ENCODE results near the gene ATP9B.

DNA sequence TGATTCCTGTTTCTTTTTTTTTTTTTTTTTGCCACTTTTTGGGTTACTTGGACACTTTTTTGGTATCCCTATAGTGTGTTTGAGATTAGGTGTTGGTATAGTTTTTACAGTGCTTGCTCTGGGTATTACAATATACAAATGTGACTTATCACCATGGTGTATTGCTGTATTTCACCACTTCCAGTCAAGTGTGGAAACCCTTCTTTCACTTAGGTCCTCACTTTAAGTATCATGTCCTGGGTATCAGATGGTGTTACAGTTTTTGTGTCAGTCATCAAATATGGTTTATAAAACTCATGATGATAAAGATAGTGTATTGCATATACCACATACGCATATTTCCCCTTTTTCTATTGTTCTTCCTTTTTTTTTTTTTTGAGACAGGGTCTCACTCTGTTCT lies 1.8 kb downstream of the ATP9B start:
- TF ChIP-seq, protein P1, sequence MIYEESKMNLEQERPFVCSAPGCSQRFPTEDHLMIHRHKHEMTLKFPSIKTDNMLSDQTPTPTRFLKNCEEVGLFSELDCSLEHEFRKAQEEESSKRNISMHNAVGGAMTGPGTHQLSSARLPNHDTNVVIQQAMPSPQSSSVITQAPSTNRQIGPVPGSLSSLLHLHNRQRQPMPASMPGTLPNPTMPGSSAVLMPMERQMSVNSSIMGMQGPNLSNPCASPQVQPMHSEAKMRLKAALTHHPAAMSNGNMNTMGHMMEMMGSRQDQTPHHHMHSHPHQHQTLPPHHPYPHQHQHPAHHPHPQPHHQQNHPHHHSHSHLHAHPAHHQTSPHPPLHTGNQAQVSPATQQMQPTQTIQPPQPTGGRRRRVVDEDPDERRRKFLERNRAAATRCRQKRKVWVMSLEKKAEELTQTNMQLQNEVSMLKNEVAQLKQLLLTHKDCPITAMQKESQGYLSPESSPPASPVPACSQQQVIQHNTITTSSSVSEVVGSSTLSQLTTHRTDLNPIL (CRISPR knock-in tag; IDR thresholded peaks at IDR 0.05; ENCODE audit: low read depth), result no peak
- TF ChIP-seq, protein P2, sequence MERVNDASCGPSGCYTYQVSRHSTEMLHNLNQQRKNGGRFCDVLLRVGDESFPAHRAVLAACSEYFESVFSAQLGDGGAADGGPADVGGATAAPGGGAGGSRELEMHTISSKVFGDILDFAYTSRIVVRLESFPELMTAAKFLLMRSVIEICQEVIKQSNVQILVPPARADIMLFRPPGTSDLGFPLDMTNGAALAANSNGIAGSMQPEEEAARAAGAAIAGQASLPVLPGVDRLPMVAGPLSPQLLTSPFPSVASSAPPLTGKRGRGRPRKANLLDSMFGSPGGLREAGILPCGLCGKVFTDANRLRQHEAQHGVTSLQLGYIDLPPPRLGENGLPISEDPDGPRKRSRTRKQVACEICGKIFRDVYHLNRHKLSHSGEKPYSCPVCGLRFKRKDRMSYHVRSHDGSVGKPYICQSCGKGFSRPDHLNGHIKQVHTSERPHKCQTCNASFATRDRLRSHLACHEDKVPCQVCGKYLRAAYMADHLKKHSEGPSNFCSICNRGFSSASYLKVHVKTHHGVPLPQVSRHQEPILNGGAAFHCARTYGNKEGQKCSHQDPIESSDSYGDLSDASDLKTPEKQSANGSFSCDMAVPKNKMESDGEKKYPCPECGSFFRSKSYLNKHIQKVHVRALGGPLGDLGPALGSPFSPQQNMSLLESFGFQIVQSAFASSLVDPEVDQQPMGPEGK (CRISPR knock-in tag; IDR thresholded peaks at IDR 0.05; ENCODE audit: borderline replicate concordance), result no peak
- TF ChIP-seq ARNTL (CRISPR knock-in tag; IDR thresholded peaks at IDR 0.05; ENCODE audit: borderline replicate concordance, low read depth), result no peak
- TF ChIP-seq TCF4 (CRISPR knock-in tag; IDR thresholded peaks at IDR 0.05; ENCODE audit: borderline replicate concordance), result no peak
- TF ChIP-seq, protein P3, sequence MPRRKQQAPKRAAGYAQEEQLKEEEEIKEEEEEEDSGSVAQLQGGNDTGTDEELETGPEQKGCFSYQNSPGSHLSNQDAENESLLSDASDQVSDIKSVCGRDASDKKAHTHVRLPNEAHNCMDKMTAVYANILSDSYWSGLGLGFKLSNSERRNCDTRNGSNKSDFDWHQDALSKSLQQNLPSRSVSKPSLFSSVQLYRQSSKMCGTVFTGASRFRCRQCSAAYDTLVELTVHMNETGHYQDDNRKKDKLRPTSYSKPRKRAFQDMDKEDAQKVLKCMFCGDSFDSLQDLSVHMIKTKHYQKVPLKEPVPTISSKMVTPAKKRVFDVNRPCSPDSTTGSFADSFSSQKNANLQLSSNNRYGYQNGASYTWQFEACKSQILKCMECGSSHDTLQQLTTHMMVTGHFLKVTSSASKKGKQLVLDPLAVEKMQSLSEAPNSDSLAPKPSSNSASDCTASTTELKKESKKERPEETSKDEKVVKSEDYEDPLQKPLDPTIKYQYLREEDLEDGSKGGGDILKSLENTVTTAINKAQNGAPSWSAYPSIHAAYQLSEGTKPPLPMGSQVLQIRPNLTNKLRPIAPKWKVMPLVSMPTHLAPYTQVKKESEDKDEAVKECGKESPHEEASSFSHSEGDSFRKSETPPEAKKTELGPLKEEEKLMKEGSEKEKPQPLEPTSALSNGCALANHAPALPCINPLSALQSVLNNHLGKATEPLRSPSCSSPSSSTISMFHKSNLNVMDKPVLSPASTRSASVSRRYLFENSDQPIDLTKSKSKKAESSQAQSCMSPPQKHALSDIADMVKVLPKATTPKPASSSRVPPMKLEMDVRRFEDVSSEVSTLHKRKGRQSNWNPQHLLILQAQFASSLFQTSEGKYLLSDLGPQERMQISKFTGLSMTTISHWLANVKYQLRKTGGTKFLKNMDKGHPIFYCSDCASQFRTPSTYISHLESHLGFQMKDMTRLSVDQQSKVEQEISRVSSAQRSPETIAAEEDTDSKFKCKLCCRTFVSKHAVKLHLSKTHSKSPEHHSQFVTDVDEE (CRISPR knock-in tag; IDR thresholded peaks at IDR 0.05), result no peak
- no peak for TF ChIP-seq ZFP3 (CRISPR knock-in tag; IDR thresholded peaks at IDR 0.05)
